GM12875 (cell line): ENCODE measurements around the gene UNC79.
"Not testable (repeated sequence)": the region's sequence is repeated elsewhere in the genome, so short reads cannot be mapped to it uniquely, and the experiment has no call there.

ENCODE experiments used
- H3K4me3 ChIP-seq: one replicate; pipeline ENCODE4 v1.5.1; 2011; ENCODE audit warnings: low read depth, low read length, control low read depth
- TF ChIP-seq, protein P1 (sequence below): IDR thresholded peaks from 2 replicates; pipeline ENCODE4 v1.5.1; 2011; ENCODE audit warnings: low read depth, mild to moderate bottlenecking, control low read depth, inconsistent platforms, low read length, moderate library complexity, borderline replicate concordance; ENCODE audit not compliant: insufficient read depth

The UNC79 gene

DNA sequence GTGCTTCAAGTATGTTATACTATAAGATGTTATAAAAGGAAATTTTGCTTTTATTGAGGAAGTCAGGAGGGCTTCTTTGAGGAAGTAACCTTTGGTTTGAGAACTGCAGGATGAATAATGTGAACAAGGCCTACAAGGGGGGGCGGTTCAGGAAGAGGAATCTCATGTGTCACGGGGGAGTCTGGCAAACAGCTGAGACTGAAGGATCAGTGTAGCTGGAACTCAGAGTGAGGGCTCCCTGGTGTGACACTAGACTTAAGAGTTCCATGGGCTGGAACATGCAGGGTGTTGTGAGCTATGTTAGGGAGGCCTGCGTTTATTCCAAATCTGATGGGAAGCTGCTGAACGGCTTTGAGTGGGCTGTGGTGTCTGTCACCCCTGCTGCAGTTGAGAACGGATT, 62.3 kb downstream of the UNC79 start:
- H3K4me3 ChIP-seq: no peak overlapping the region
- TF ChIP-seq, protein P1, sequence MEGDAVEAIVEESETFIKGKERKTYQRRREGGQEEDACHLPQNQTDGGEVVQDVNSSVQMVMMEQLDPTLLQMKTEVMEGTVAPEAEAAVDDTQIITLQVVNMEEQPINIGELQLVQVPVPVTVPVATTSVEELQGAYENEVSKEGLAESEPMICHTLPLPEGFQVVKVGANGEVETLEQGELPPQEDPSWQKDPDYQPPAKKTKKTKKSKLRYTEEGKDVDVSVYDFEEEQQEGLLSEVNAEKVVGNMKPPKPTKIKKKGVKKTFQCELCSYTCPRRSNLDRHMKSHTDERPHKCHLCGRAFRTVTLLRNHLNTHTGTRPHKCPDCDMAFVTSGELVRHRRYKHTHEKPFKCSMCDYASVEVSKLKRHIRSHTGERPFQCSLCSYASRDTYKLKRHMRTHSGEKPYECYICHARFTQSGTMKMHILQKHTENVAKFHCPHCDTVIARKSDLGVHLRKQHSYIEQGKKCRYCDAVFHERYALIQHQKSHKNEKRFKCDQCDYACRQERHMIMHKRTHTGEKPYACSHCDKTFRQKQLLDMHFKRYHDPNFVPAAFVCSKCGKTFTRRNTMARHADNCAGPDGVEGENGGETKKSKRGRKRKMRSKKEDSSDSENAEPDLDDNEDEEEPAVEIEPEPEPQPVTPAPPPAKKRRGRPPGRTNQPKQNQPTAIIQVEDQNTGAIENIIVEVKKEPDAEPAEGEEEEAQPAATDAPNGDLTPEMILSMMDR: no peak

DNA sequence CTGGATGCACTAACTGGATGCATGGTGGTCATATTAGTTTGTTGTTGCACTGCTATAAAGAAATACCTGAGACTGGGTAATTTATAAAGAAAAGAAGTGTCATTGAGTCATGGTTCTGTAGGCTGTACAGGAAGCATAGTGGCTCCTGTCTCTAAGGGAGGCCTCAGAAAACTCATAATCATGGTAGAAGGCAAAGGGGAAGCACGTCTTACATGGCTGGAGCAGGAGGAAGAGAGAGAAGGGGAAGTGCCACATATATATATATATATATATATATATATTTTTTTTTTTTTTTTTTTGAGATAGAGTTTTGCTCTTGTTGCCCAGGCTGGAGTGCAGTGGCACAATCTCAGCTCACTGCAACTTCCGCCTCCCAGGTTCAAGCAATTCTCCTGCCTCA, 62.9 kb downstream of the UNC79 start:
- H3K4me3 ChIP-seq: not testable (repeated sequence)

DNA sequence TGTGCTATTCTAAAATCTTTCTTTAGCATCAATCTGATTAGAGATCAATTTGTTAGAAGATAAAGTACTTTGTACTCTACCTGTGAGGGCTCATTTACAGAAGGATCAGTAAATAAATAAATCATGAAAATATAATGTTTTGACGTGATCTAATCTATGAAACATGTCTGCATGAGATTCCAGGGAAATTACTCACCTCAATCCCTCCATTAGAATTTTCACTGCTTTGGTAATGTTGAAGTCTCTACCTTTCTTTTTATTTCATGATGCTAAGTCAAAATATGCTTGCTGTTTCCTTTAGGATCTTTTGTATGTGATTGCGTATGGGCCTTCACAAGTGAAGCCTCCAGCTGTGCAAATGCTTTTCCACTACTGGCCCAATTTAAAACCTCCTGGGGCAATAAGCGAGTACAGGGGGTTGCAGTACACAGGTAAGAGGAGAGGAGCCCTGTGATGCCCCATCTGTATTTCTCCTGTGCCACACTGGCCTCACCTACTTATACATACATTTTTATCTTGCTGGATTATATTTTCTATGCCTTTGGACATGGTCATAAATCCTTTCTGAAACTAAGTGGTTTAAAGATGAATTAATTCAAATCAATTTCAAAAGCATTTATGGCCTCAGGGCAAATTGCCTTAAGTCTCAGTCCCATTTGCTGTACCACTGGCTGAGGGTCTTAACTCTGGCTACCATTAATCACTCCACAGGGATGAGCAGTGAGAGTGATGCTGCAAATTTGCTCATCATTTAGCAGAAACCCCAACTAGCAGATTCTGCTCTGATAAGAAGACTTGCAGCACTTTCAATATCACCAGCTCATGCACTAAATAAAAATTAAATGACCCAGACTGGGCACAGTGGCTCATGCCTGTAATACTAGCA, 66.4 kb downstream of the UNC79 start:
- TF ChIP-seq, protein P1: no peak
- no peak overlapping the region for H3K4me3 ChIP-seq

DNA sequence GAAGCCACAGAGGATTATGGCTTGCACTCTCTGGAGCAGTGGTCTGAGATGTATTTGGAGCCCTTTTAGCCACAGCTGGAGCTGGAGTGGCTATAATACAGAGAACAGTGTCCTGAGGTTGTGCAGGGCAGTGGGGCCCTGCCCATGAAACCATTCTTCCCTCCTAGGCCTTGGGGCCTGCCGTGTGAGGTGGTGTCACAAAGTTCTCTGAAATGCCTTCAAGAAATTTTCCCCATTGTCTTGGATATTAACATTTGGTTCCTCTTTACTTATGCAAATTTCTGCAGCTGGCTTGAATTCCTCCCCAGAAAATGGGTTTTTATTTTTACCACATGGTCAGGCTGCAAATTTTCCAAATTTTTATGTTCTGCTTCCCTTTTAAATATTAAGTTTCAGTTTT, 79.3 kb downstream of the UNC79 start:
- TF ChIP-seq, protein P1: no peak

DNA sequence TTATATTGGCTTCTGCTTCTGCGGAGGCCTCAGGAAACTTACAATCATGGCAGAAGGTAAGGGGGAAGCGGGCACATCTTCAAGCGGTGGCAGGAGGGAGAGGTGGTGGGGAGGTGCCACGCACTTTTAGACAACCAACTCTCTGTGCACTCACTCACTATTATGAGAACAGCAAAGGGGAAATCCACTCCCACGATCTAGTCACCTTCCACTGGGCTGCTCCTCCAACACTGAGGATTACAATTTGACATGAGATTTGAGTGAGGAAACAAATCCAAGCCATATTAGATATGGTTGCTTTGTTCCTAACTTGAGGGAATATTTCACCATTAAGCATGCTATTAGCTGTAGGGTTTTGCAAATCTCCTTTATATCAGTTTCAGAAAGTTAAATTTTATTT, 80.3 kb downstream of the UNC79 start:
- TF ChIP-seq, protein P1: no peak
- no peak overlapping the region for H3K4me3 ChIP-seq

More for the DNA sequence above, 79.3 kb downstream of the UNC79 start:
- H3K4me3 ChIP-seq: no peak overlapping the region

DNA sequence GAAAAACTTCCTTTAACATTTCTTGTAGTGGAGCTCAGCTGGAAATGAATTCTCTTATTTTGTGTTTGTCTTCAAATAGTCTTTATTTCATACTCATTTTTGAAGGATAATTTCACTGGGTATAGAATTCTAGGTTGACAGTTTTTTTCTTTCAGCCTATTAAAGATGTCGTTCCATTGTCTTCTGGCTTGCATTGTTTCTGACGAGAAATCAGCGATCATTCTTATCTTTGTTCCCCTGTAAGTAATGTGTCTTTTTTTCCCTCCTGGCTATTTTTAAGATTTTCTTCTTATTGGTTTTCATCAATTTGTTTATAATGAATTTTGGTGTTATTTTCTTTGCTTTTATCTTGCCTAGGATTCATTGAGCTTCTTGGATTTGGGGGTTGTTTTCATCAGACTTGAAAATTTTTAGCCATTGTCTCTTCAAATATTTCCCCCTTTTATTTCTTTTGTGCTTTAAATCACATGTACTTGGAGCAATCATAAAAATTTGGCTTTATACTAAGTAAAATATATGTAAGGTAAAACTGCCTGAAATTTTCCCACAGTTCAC, 89.4 kb downstream of the UNC79 start:
- TF ChIP-seq, protein P1: no peak
- no peak overlapping the region for H3K4me3 ChIP-seq

DNA sequence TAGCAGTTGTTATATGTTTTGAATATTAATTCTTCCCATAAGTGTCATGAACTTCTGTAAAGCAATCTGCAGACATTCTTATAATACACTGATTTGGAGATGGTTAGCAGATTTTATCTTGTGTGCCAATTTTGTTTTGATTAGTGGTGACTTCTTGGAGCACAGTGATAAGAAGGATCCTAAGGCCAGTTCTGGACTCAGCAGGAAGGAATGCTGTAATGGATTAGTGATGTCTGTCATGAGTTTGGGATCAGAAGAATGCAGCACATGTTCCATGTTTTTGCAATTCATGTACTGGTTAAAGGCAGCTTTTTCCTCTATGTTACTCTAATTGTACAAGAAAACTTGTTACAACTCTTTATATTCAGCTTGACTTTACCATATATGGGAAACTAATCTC, 91.5 kb downstream of the UNC79 start:
- no peak overlapping the region for H3K4me3 ChIP-seq
- TF ChIP-seq, protein P1: no peak

DNA sequence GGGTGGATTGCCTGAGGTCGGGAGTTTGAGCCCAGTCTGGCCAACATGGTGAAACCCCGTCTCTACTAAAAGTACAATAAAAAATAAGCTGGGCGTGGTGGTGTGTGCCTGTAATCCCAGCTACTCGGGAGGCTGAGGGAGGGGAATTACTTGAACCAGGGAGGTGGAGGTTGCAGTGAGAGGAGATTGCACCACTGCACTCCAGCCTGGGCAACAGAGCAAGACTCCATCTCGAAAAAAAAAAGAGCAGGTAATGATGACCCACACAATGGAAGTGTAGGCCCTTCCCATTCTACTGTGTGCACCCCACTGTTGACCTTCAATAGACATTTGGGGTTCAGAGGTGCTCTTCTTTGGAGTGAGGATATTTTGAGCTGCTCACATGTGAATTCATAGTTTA, 94.5 kb downstream of the UNC79 start:
- H3K4me3 ChIP-seq: not testable (repeated sequence)
